Measurements from ENCODE around the gene NCK2. TPM values are rescaled to one million over a fixed set of nuclear protein-coding genes. Genes with fewer than 3 reads are reported as not detected.
A peak's percentile ranks its signal among the peaks of the same experiment; 100 is the strongest.

NCK2 gene
- total and polyA plus RNA-seq, 9 donors = 43.1 to 89.3 (median 78.8) TPM

GRCh38 chr2:105854972-105855371, 110.3 kb downstream of the NCK2 start:
- no peaks in the 10 kb centered on the region for H3K4me1 ChIP-seq (ENCODE audit: control insufficient read depth, insufficient read depth, low read length)
- 79% methylated on average over 14 of the region's 16 CpGs for WGBS (ENCODE audit: insufficient coverage)

DNA sequence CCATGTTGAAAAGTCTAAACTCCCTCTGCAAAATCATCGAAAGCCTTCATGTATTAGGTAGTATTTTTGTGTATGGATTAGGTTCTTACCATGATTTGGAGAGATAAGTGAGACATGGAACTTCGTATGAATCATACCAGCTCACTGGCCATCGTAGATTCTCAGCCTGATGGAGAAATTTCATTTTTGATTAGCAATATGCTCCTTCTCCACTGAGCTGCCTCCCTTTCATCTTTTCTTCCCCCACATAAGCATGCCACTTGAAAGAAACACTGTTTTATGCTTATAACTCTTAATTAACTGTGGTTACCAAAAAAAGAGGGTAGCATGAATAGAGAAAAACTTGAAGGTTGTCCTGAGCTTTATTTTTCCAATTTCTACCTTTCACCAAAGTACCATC, 111.9 kb downstream of the NCK2 start:
- Histone ChIP-seq H3K4me3 (ENCODE audit: low read length) (no peak overlapping the region), H3K9me3 (replicated peaks; ENCODE audit: control insufficient read depth, low read depth, low read length) (no peaks in the 10 kb centered on the region), H3K27ac (ENCODE audit: low read length) (no peak overlapping the region), H3K4me1 (ENCODE audit: control insufficient read depth, insufficient read depth, low read length) (no peaks in the 10 kb centered on the region), H3K36me3 (ENCODE audit: control insufficient read depth, insufficient read depth, low read length) (peaks cover 31% of the 10 kb centered on the region), H3K27me3 (ENCODE audit: control insufficient read depth, insufficient read depth, low read length) (no peaks in the 10 kb centered on the region)
- 80% methylated on average over 1 of the region's 3 CpGs for WGBS (ENCODE audit: insufficient coverage)
- no peak for DNase-seq

More at GRCh38 chr2:105854972-105855371, 110.3 kb downstream of the NCK2 start:
- H3K9me3 ChIP-seq (replicated peaks; ENCODE audit: control insufficient read depth, low read depth, low read length) = no peaks in the 10 kb centered on the region
- H3K27ac ChIP-seq (ENCODE audit: low read length) = no peak overlapping the region
- peaks cover 25% of the 10 kb centered on the region for H3K36me3 ChIP-seq (ENCODE audit: control insufficient read depth, insufficient read depth, low read length)
- DNase-seq = no peak
- H3K4me3 ChIP-seq (ENCODE audit: low read length) = no peak overlapping the region
- no peaks in the 10 kb centered on the region for H3K27me3 ChIP-seq (ENCODE audit: control insufficient read depth, insufficient read depth, low read length)

GRCh38 chr2:105857076-105857740, 112.5 kb downstream of the NCK2 start:
- H3K36me3 ChIP-seq (ENCODE audit: control insufficient read depth, insufficient read depth, low read length) = peaks cover 31% of the 10 kb centered on the region
- no peak for DNase-seq
- no peak overlapping the region for H3K27ac ChIP-seq (ENCODE audit: low read length)

GRCh38 chr2:105858868-105859693, 114.4 kb downstream of the NCK2 start:
- WGBS (ENCODE audit: insufficient coverage) = 75% methylated on average over 5 of the region's 8 CpGs
- Histone ChIP-seq H3K4me1 (ENCODE audit: control insufficient read depth, insufficient read depth, low read length) (peaks cover 6% of the 10 kb centered on the region), H3K27me3 (ENCODE audit: control insufficient read depth, insufficient read depth, low read length) (no peaks in the 10 kb centered on the region), H3K9me3 (replicated peaks; ENCODE audit: control insufficient read depth, low read depth, low read length) (no peaks in the 10 kb centered on the region), H3K36me3 (ENCODE audit: control insufficient read depth, insufficient read depth, low read length) (peaks cover 31% of the 10 kb centered on the region), H3K27ac (ENCODE audit: low read length) (no peak overlapping the region), H3K4me3 (ENCODE audit: low read length) (no peak overlapping the region)
- no peak for DNase-seq

More at GRCh38 chr2:105857076-105857740, 112.5 kb downstream of the NCK2 start:
- Histone ChIP-seq H3K27me3 (ENCODE audit: control insufficient read depth, insufficient read depth, low read length) (no peaks in the 10 kb centered on the region), H3K4me1 (ENCODE audit: control insufficient read depth, insufficient read depth, low read length) (no peaks in the 10 kb centered on the region), H3K9me3 (replicated peaks; ENCODE audit: control insufficient read depth, low read depth, low read length) (no peaks in the 10 kb centered on the region), H3K4me3 (ENCODE audit: low read length) (no peak overlapping the region)
- 91% methylated on average over 15 of the region's 17 CpGs for WGBS (ENCODE audit: insufficient coverage)

GRCh38 chr2:105859694-105859951, 114.9 kb downstream of the NCK2 start:
- 100% methylated on average over 1 of the region's 2 CpGs for WGBS (ENCODE audit: insufficient coverage)
- no peak overlapping the region for H3K4me3 ChIP-seq (ENCODE audit: low read length)
- H3K4me1 ChIP-seq (ENCODE audit: control insufficient read depth, insufficient read depth, low read length) = peaks cover 6% of the 10 kb centered on the region
- no peak for DNase-seq
- H3K36me3 ChIP-seq (ENCODE audit: control insufficient read depth, insufficient read depth, low read length) = peaks cover 31% of the 10 kb centered on the region
- no peak overlapping the region for H3K27ac ChIP-seq (ENCODE audit: low read length)
- H3K9me3 ChIP-seq (replicated peaks; ENCODE audit: control insufficient read depth, low read depth, low read length) = no peaks in the 10 kb centered on the region
- no peaks in the 10 kb centered on the region for H3K27me3 ChIP-seq (ENCODE audit: control insufficient read depth, insufficient read depth, low read length)

- Histone ChIP-seq H3K27ac (ENCODE audit: low read length) (no peak overlapping the region), H3K4me1 (ENCODE audit: control insufficient read depth, insufficient read depth, low read length) (peaks cover 6% of the 10 kb centered on the region), H3K27me3 (ENCODE audit: control insufficient read depth, insufficient read depth, low read length) (no peaks in the 10 kb centered on the region), H3K4me3 (ENCODE audit: low read length) (no peak overlapping the region), H3K36me3 (ENCODE audit: control insufficient read depth, insufficient read depth, low read length) (peaks cover 26% of the 10 kb centered on the region), H3K9me3 (replicated peaks; ENCODE audit: control insufficient read depth, low read depth, low read length) (no peaks in the 10 kb centered on the region)
- DNase-seq = no peak
- WGBS (ENCODE audit: insufficient coverage) = 80% methylated on average over 6 of the region's 10 CpGs
Observed at GRCh38 chr2:105860567-105860966, 115.9 kb downstream of the NCK2 start.

- no peaks in the 10 kb centered on the region for H3K27me3 ChIP-seq (ENCODE audit: control insufficient read depth, insufficient read depth, low read length)
- no peaks in the 10 kb centered on the region for H3K9me3 ChIP-seq (replicated peaks; ENCODE audit: control insufficient read depth, low read depth, low read length)
- H3K4me3 ChIP-seq (ENCODE audit: low read length) = no peak overlapping the region
- H3K36me3 ChIP-seq (ENCODE audit: control insufficient read depth, insufficient read depth, low read length) = peaks cover 23% of the 10 kb centered on the region
- DNase-seq = no peak
- H3K4me1 ChIP-seq (ENCODE audit: control insufficient read depth, insufficient read depth, low read length) = peaks cover 10% of the 10 kb centered on the region
- no peak overlapping the region for H3K27ac ChIP-seq (ENCODE audit: low read length)
- WGBS (ENCODE audit: insufficient coverage) = no CpG with 5 or more reads among the region's 7 CpGs
Observed at GRCh38 chr2:105861200-105861599, 116.5 kb downstream of the NCK2 start.

GRCh38 chr2:105862843-105863242, 118.1 kb downstream of the NCK2 start:
- Histone ChIP-seq H3K36me3 (ENCODE audit: control insufficient read depth, insufficient read depth, low read length) (peaks cover 18% of the 10 kb centered on the region), H3K4me1 (ENCODE audit: control insufficient read depth, insufficient read depth, low read length) (peaks cover 19% of the 10 kb centered on the region), H3K27me3 (ENCODE audit: control insufficient read depth, insufficient read depth, low read length) (no peaks in the 10 kb centered on the region), H3K27ac (ENCODE audit: low read length) (peak overlapping the region; percentile 11), H3K9me3 (replicated peaks; ENCODE audit: control insufficient read depth, low read depth, low read length) (no peaks in the 10 kb centered on the region), H3K4me3 (ENCODE audit: low read length) (no peak overlapping the region)
- WGBS (ENCODE audit: insufficient coverage) = 50% methylated on average over 3 of the region's 5 CpGs
- no peak for DNase-seq

DNA sequence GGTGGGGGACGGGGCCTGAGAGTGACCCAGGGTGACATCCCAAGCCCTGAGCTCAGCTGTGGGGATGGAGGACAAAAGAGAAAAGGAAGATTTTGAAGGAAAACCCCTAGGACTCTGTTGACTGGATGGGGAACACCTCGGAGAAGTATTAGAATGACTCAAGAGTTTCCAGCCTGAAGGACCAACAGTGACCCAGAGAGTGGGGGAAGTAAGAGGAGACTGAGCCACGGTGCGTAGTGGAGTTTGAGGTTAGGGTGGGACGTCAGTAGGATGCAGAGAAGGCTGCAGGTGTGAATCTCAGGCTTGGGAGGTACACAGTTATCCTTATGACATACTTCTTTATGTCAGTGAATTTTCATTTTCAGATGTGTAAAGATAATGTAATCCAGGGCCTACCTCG, 119.5 kb downstream of the NCK2 start:
- H3K9me3 ChIP-seq (replicated peaks; ENCODE audit: control insufficient read depth, low read depth, low read length) = no peaks in the 10 kb centered on the region
- peaks cover 34% of the 10 kb centered on the region for H3K4me1 ChIP-seq (ENCODE audit: control insufficient read depth, insufficient read depth, low read length)
- no peaks in the 10 kb centered on the region for H3K27me3 ChIP-seq (ENCODE audit: control insufficient read depth, insufficient read depth, low read length)
- peaks cover 10% of the 10 kb centered on the region for H3K36me3 ChIP-seq (ENCODE audit: control insufficient read depth, insufficient read depth, low read length)
- no peak overlapping the region for H3K27ac ChIP-seq (ENCODE audit: low read length)
- no peak overlapping the region for H3K4me3 ChIP-seq (ENCODE audit: low read length)
- WGBS (ENCODE audit: insufficient coverage) = 98% methylated on average over 2 of the region's 6 CpGs
- no peak for DNase-seq

DNA sequence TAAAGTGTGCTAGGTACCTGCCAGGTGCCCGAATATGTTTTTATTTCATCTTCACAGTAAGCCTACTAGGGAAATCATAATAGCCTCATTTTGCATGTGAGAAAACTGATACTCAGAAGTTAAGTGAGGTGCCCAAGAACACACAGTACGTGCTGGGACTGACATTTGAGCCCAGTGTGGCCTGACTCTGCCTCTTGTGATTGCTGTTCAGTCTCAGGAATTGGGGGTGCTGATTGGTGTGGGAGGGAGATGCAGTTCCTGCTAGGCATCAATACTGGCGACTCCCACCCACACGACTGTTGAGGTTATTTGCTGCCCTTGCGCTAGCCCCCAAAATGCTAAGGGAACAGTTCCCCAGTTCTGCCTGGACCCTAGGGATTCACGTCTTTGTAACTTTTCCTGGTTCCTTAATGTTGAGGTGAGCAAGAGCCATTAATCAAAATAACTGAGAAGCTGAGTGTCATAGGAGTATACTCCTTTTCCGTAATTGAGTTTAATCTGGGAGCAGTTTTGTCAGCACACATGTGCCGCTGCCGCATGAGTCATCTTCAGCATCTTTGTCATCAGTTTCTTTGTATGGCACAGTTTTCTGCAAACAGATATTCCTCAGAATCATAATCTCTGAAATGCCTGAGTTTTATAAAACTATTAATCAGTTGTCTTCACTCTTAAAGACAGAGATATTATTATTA, 120.7 kb downstream of the NCK2 start:
- Histone ChIP-seq H3K27me3 (ENCODE audit: control insufficient read depth, insufficient read depth, low read length) (no peaks in the 10 kb centered on the region), H3K9me3 (replicated peaks; ENCODE audit: control insufficient read depth, low read depth, low read length) (no peaks in the 10 kb centered on the region), H3K4me1 (ENCODE audit: control insufficient read depth, insufficient read depth, low read length) (peaks cover 40% of the 10 kb centered on the region), H3K27ac (ENCODE audit: low read length) (no peak overlapping the region), H3K4me3 (ENCODE audit: low read length) (no peak overlapping the region), H3K36me3 (ENCODE audit: control insufficient read depth, insufficient read depth, low read length) (peaks cover 8% of the 10 kb centered on the region)
- 89% methylated on average over 5 of the region's 9 CpGs for WGBS (ENCODE audit: insufficient coverage)
- DNase-seq = no peak

All from muscle of leg (tissue), 11 donors.